GM20000 (cell line): ENCODE data around the gene POM121C.
"Not testable (repeated sequence)": the region's sequence is repeated elsewhere in the genome, so short reads cannot be mapped to it uniquely, and the experiment has no call there.

Source experiments
- DNase-seq: peaks from one replicate; pipeline ENCODE4 v3.0.0; 2012; ENCODE audit warnings: low spot score
- TF ChIP-seq, protein P1 (sequence below): IDR thresholded peaks from 2 replicates; pipeline ENCODE4 v1.5.1; 2012; ENCODE audit warnings: mild to moderate bottlenecking, control low read depth; ENCODE audit errors: extremely low read depth, missing control alignments

POM121C gene

GRCh38 chr7:75485979-75486643 is at the start of gene POM121C:
POM121C (minus strand) TSS chr7:75486299; CDS start chr7:75441496, 44,803 bp downstream.
- DNase-seq = peak; percentile 85

DNA sequence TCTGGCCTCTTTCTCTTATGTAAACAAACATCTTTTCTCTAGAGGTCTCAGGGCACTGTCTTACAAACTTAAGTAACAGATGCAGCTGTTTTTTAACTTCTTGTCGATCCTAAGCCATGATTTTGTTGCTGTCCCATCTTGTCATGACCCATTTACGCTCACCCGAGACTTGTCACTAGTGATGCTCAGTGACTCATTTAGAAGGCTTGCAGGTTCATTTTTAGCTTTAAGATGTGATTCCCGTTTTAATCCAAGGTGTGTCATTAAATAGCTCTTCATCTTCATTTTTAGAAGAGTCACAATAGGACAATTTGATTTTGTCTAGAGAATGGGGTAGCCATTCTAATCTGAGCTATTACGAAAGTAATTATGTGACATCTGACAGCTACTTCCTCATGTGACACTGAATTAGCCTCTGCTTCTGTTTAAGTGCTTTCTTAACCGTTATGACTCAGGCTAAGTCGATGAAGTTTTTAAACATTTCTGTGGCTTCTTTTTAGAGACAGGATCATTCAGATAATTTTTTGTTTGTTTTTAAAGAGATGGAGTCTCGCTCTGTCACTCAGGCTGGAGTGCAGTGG is 48.7 kb upstream of the POM121C start:
- DNase-seq = peak; percentile 73
- TF ChIP-seq, protein P1, sequence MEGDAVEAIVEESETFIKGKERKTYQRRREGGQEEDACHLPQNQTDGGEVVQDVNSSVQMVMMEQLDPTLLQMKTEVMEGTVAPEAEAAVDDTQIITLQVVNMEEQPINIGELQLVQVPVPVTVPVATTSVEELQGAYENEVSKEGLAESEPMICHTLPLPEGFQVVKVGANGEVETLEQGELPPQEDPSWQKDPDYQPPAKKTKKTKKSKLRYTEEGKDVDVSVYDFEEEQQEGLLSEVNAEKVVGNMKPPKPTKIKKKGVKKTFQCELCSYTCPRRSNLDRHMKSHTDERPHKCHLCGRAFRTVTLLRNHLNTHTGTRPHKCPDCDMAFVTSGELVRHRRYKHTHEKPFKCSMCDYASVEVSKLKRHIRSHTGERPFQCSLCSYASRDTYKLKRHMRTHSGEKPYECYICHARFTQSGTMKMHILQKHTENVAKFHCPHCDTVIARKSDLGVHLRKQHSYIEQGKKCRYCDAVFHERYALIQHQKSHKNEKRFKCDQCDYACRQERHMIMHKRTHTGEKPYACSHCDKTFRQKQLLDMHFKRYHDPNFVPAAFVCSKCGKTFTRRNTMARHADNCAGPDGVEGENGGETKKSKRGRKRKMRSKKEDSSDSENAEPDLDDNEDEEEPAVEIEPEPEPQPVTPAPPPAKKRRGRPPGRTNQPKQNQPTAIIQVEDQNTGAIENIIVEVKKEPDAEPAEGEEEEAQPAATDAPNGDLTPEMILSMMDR = no peak

DNA sequence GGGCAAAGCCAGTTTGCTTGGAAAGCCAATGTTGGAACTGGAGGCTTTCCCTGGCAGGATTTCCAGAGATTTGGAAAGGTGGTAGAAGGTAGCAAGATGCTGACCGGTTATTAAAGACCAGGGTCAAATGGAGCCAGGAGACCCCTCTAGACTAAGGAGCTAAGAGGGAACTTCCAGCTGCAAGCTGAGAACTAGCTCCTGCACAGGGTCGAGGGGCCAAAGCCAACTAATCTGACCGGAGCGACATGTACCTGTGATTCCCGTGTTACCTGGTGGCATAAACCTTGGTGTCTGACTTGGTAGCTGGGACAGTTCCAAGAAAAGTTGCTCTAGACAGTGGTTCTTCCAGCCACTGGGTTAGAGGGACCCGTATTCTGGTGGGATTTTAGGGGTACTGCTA is 47.8 kb upstream of the POM121C start:
- TF ChIP-seq, protein P1 = no peak
- DNase-seq = no peak

DNA sequence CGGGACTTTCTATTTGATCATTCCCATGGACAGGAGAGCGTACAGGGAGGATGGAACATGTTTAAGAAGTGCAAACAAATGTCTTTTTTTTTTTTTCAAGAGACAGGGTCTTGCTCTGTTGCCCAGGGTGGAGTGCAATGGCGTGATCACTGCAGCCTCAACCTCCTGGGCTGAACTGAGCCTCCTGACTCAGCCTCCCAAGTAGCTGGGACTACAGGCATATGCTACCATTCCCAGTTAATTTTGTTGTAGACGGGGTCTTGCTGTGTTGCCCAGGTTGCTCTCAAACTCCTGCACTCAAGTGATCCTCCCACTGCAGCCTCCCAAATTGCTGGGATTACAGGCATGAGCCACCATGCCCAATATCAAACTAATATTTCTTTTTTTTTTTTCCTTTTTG is 46.5 kb upstream of the POM121C start:
- no peak for DNase-seq
- TF ChIP-seq, protein P1 = no peak

- TF ChIP-seq, protein P1 = no peak
- no peak for DNase-seq
Observed at GRCh38 chr7:75531359-75531821, 45.3 kb upstream of the POM121C start.

- DNase-seq = not testable (repeated sequence)
Observed at GRCh38 chr7:75527224-75527722, 41.2 kb upstream of the POM121C start.

GRCh38 chr7:75521727-75522126 is 35.6 kb upstream of the POM121C start:
- DNase-seq = not testable (repeated sequence)

DNA sequence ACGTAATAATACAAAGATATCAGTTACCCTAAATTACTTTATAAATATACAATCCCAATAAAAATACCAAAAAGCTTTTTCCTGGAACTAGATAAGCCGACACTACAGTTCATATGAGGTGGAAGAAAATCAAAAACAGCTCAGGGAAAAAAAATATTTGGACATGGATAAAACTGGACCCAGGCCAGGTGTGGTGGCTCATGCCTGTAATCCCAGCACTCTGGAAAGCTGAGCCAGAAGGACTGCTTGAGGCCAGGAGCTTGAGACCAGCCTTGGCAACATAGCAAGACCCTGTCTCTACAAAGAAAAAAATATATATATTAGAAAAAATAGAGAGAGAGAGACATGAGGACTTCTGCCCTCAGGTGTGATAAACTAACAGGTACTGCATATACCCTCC is 32.7 kb upstream of the POM121C start:
- not testable (repeated sequence) for DNase-seq

- not testable (repeated sequence) for DNase-seq
Observed at GRCh38 chr7:75509033-75509432, 22.9 kb upstream of the POM121C start.

GRCh38 chr7:75492020-75492419 is 5.9 kb upstream of the POM121C start, which contains the start of gene SPDYE5:
SPDYE5 (plus strand) TSS chr7:75492320; CDS start chr7:75494048, 1,728 bp downstream.
- not testable (repeated sequence) for DNase-seq

DNA sequence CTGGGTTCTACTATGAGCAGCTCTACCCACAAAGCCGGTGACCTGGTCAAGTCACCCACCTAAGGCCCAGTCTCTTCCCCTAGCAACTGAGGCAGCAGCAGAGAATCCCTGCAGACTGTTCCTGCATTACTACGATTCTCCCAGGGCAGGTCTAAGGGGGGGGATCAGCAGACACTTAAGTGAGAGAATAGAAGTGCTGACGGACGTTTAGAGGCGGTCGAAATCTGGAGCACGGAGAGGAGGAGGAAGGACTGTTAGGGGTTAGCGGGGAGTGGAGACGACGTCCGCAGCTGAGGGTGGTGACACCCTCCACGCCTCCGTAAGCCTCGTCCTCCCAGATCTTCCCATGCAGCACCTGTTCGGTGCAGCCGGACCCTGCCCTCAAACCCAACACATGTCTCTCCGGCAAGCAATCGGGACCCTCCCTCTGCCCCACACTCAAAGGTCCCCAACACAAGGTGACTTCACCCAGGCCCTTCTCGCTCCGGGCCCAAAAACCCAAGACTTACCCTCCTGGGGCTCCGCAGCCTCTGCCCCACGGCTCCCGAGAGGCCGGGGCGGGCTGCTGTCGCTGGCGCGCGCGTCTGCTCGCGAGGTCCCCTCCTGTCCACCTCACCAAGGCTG is 632 bp downstream of the POM121C start:
- not testable (repeated sequence) for DNase-seq

DNA sequence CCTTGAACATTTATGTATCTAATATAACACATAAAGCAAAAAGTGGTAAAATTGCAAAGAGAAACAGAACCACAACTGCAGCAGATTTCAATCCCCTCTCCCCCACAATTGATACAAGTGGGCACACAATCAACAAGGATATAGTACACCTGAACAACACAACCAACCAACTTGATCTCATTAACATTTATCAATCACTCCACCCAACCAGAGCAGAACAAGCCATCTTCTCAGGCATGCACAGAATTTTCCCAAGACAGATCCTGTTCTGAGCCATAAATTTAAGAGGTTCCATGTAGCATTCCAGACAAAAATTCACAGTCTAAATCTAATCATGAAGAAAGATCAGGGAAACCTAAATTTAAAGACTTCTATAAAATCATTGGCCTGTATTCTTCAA is 5.8 kb downstream of the POM121C start:
- not testable (repeated sequence) for DNase-seq

- not testable (repeated sequence) for DNase-seq
Observed at GRCh38 chr7:75477457-75477856, 8.6 kb downstream of the POM121C start.

DNA sequence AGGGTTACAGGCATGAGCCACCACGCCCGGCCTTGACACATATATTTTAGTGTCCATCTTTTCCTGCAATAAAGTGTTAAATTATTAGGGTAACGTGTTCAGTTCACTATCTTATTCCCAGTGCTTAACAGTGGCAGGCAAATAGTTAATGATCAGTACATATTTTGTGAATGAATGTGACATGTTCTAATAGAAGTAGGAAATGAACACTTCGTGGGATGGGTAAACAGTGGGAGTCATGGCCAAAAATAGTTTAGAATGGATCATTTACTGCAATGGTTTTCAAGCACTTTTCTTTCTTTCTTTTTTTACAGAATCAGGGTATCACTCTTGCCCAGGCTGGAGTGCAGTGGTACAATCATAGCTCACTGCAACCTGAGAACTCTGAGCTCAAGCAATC is 15.9 kb downstream of the POM121C start:
- not testable (repeated sequence) for DNase-seq

- not testable (repeated sequence) for DNase-seq
Observed at GRCh38 chr7:75460541-75460940, 25.6 kb downstream of the POM121C start.

- not testable (repeated sequence) for DNase-seq
Observed at GRCh38 chr7:75458034-75458433, 28.1 kb downstream of the POM121C start.
